Body of pancreas (tissue), 4 donors: ENCODE measurements around the gene EFCAB11.

Source experiments
- CTCF ChIP-seq, 7 experiments: fragments of 450-650 bp in 4 of 7; fragments of 200-600 bp in 3 of 7; sonication (generic) in 3 of 7; IDR thresholded peaks; one replicate each; pipeline ENCODE4 v1.5.1; 2016 to 2019; ENCODE audit warnings: antibody characterized with exemption in 7 of 7
- POLR2A ChIP-seq, 3 donors: fragments of 450-650 bp; IDR thresholded peaks; one replicate each; pipeline ENCODE4 v1.6.1; 2016; ENCODE audit warnings: antibody characterized with exemption in 3 of 3, mild to moderate bottlenecking in 2 of 3

- TF ChIP-seq CTCF (IDR thresholded peaks at IDR 0.05), result no peak
- no peak for TF ChIP-seq POLR2A (IDR thresholded peaks at IDR 0.05)
Measured at GRCh38 chr14:89849931-89850330, 104.6 kb downstream of the EFCAB11 start.
